C4-2B (cell line): ENCODE measurements around the gene METAP2.

Experiments
- CTCF ChIP-seq: fragments of 450-650 bp; conservative IDR thresholded peaks from 2 replicates; pipeline ENCODE4 v1.5.1; 2017; ENCODE audit warnings: mild to moderate bottlenecking
- ZFX ChIP-seq: fragments of 450-650 bp; IDR thresholded peaks from 2 replicates; pipeline ENCODE4 v1.6.1; 2017

GRCh38 chr12:95548539-95549391 is 74.8 kb downstream of the METAP2 start:
- TF ChIP-seq CTCF, result no peak
- no peak for TF ChIP-seq ZFX
